Measurements from ENCODE around the gene JMJD7.

The JMJD7 gene

DNA sequence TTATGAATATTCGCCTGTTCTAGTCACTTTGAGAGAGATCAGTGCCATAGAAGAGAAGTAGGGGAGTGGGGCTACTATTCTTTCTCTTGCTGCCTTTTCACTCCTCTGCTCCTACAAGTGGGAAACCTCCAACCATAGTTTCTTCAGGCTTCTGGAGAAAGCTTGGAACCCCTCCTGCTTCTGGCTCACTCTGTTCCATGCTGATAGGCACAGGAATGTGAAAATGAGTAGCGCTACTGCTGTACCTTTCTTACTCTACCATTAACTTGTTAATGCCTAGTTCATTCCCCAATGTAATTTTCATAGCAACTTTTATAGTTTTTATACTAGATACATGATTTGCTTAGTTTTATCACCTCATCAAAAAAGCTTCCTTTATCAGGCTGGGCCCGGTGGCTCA, 26.7 kb upstream of the JMJD7 start:
- DNase-seq (ENCODE audit: low read depth), result no peak
- TF ChIP-seq, protein P1, sequence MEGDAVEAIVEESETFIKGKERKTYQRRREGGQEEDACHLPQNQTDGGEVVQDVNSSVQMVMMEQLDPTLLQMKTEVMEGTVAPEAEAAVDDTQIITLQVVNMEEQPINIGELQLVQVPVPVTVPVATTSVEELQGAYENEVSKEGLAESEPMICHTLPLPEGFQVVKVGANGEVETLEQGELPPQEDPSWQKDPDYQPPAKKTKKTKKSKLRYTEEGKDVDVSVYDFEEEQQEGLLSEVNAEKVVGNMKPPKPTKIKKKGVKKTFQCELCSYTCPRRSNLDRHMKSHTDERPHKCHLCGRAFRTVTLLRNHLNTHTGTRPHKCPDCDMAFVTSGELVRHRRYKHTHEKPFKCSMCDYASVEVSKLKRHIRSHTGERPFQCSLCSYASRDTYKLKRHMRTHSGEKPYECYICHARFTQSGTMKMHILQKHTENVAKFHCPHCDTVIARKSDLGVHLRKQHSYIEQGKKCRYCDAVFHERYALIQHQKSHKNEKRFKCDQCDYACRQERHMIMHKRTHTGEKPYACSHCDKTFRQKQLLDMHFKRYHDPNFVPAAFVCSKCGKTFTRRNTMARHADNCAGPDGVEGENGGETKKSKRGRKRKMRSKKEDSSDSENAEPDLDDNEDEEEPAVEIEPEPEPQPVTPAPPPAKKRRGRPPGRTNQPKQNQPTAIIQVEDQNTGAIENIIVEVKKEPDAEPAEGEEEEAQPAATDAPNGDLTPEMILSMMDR (IDR thresholded peaks at IDR 0.05; ENCODE audit: control insufficient read depth, extremely low read depth, insufficient read depth), result no peak
- H3K4me3 ChIP-seq (ENCODE audit: low read depth, low read length), result no peak overlapping the region

DNA sequence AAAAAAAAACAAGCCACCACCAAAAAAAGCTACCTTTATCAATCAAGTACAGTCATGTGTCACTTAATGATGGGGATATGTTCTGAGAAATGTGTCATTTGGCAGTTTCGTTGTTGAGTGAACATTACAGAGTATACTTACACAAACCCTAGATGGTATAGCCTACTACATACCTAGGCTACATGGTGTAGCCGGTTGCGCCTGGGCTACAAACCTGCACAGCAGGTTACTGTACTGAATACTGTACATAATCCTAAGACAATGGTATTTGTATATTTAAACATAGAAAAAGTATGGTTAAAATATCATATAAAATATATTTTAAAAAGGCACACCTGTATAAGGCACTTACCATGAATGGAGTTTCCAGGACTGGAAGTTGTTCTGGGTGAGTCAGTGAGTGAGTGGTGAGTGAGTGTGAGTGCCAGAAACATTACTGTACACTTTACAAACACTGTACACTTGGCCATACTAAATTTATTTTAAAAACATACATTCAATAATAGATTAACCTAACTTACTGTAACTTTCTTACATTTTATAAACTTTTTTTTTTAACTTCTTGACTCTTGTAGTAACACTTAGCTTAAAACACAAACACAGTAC, 25.9 kb upstream of the JMJD7 start:
- TF ChIP-seq, protein P1 (IDR thresholded peaks at IDR 0.05; ENCODE audit: control insufficient read depth, extremely low read depth, insufficient read depth), result no peak
- no peak for DNase-seq (ENCODE audit: low read depth)
- H3K4me3 ChIP-seq (ENCODE audit: low read depth, low read length), result no peak overlapping the region

DNA sequence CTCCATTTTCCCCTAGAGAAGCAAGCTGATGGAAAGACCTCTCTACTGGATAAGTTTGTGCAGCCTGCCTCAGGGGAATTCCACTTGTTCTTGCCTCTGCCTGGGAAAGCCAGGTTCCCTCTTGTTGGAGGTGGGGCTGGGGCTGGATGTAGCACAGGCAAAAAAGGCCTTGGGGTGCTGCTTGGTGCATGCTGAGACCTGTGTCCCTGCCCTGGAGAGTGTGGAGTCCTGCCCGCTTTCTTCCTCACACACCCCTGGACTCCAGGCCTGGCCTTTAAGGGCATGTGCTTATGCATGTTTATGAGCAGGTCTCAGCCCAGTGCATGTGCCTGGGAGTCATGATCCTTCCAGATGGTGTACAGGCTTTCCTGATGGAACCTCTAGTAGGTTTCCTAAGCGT, 23.5 kb upstream of the JMJD7 start:
- DNase-seq (ENCODE audit: low read depth), result no peak
- no peak overlapping the region for H3K4me3 ChIP-seq (ENCODE audit: low read depth, low read length)
- TF ChIP-seq, protein P1 (IDR thresholded peaks at IDR 0.05; ENCODE audit: control insufficient read depth, extremely low read depth, insufficient read depth), result no peak

DNA sequence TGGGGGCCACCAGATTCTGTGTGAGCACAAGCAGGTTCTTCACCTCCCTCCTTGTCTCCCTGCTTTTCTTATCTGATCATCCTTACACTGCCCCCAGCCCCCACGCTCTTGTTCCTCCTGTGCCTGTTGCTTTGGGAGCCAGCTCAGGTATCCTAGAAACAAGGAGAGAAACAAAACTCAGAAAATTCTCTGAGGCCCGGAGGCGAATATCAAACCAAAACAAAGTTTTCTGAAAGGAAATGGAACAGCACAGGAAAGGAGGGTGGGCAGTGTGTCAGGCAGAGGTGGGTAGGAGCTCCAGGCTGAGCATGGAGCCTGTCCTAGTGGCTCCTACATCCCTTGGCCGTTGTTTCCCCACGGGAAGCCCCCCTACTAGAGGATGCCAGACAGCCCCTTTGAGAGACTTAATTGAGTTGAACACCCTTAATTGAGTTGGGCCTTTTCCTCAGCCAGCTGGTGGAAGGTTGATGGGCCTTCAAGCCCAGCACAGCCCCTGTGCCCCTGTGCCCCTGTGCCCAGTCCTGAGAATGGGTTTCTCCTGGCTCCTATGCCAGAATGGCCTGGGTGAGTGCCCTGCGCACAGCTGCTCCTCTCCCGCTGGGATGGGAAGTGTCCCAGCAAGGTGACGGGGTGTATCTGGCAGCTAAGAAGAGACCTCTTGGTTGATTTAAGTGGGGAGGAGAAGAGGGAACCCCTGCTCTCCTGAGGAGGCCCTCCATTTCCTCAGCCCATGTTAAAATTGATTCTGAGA, 22.8 kb upstream of the JMJD7 start:
- DNase-seq (ENCODE audit: low read depth), result no peak
- TF ChIP-seq, protein P1 (IDR thresholded peaks at IDR 0.05; ENCODE audit: control insufficient read depth, extremely low read depth, insufficient read depth), result no peak
- H3K4me3 ChIP-seq (ENCODE audit: low read depth, low read length), result no peak overlapping the region

DNA sequence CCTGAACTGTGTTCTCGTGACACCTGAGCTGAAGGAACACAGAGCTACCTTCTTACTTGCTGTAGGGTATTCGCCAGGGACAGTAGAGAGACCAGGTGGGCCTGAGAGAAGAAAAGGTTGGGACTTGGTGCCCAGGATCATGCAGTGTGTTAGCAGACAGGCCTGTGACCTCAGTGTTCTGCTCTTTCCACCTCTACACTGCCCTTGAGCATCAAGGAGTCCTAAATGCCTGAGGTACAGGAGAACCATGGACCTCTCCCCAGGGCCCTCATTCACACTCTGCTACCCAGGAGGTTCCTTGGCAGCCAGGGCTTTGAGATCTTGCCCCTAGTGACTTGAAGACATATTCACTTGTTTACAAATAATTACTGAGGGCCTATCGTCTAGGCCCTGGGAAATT, 22.2 kb upstream of the JMJD7 start:
- TF ChIP-seq, protein P1 (IDR thresholded peaks at IDR 0.05; ENCODE audit: control insufficient read depth, extremely low read depth, insufficient read depth), result no peak
- H3K4me3 ChIP-seq (ENCODE audit: low read depth, low read length), result no peak overlapping the region
- no peak for DNase-seq (ENCODE audit: low read depth)

DNA sequence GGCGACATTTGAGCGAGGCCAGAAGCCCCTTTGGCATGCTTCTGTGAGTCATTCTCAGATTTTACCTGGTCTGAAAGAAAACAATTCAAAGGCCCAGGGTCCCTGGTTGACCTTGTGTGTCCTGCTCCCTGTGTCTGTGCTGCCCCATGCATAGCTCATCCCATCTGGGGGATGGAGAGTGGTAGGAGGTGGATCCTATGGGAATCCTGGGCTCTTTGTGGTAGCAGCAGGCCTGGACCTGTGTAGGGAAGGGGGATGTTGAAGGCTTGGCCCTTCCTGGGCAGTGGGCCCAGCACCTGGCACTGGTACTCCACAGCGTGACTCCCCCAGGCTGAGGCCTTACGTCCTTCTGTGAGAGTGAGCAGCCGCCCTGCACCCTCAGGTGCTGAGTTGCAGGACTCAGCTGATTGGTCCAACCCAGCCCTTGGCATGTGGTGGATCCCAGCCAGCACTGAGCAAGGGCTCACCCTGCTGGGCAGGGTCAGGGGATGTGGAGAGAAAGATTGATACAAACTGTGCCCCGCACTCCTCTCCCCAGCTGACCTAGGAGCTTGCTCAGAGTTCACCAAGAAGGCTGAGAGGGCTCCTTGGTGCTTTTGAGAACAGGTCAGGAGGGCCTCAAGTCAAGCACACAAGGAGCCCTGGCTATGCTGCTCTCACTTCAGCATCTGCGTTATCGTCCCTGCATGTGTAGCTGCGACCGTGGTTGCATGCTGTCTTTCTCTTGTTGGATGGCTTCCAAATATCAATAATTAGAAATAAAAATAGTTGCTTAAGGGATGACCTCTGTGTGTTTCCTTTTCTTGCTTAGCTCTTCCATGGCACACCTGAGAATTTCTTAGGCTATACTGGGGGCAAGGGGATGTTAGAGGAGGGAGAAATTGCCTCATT, 21.4 kb upstream of the JMJD7 start:
- TF ChIP-seq, protein P1 (IDR thresholded peaks at IDR 0.05; ENCODE audit: control insufficient read depth, extremely low read depth, insufficient read depth), result peak; percentile 31

More for the DNA sequence above, 21.4 kb upstream of the JMJD7 start:
- H3K4me3 ChIP-seq (ENCODE audit: low read depth, low read length), result no peak overlapping the region
- DNase-seq (ENCODE audit: low read depth), result no peak
